HG02970 (cell line): Measurements from ENCODE around the gene SCN1B.

Experiments used
- ATAC-seq: cut with Tn5 transposase; IDR thresholded peaks from one replicate; pipeline ENCODE4 v1.9.1; 2021; ENCODE audit warnings: mild to moderate bottlenecking, moderate library complexity, moderate number of reproducible peaks; ENCODE audit not compliant: unreplicated experiment, low FRiP score

Gene SCN1B

GRCh38 chr19:35051796-35052195, 21.5 kb downstream of the SCN1B start:
- ATAC-seq: no peak

- ATAC-seq: no peak
Measured at GRCh38 chr19:35052599-35053190, 22.4 kb downstream of the SCN1B start.

- ATAC-seq: no peak
Measured at GRCh38 chr19:35053667-35054293, 23.5 kb downstream of the SCN1B start.

- ATAC-seq: no peak
Measured at GRCh38 chr19:35054626-35055025, 24.4 kb downstream of the SCN1B start.

GRCh38 chr19:35055715-35056179, 25.5 kb downstream of the SCN1B start:
- ATAC-seq: no peak

GRCh38 chr19:35056513-35057063, 26.3 kb downstream of the SCN1B start:
- ATAC-seq: no peak

GRCh38 chr19:35058370-35058769, 28.1 kb downstream of the SCN1B start:
- no peak for ATAC-seq

- no peak for ATAC-seq
Measured at GRCh38 chr19:35059006-35059798, 28.9 kb downstream of the SCN1B start.

- no peak for ATAC-seq
Measured at GRCh38 chr19:35059799-35060091, 29.5 kb downstream of the SCN1B start.

- no peak for ATAC-seq
Measured at GRCh38 chr19:35060160-35060855, 30.0 kb downstream of the SCN1B start.

GRCh38 chr19:35061583-35062373, 31.5 kb downstream of the SCN1B start:
- no peak for ATAC-seq

GRCh38 chr19:35062942-35063341, 32.7 kb downstream of the SCN1B start:
- ATAC-seq: no peak

- no peak for ATAC-seq
Measured at GRCh38 chr19:35063940-35064818, 33.9 kb downstream of the SCN1B start.

GRCh38 chr19:35065574-35065973, 35.3 kb downstream of the SCN1B start:
- no peak for ATAC-seq

GRCh38 chr19:35066121-35066520, 35.9 kb downstream of the SCN1B start:
- no peak for ATAC-seq

GRCh38 chr19:35066691-35067563, 36.7 kb downstream of the SCN1B start:
- peak; percentile 71 for ATAC-seq

GRCh38 chr19:35068941-35069634, 38.8 kb downstream of the SCN1B start:
- ATAC-seq: no peak

- no peak for ATAC-seq
Measured at GRCh38 chr19:35069696-35070095, 39.4 kb downstream of the SCN1B start.
